SIG-M5 (cell line): ENCODE data around the gene HOXD10.

Source experiments
- DNase-seq: peaks from one replicate; lab custom pipeline; 2025; lab: John Stamatoyannopoulos, UW

HOXD10 gene

DNA sequence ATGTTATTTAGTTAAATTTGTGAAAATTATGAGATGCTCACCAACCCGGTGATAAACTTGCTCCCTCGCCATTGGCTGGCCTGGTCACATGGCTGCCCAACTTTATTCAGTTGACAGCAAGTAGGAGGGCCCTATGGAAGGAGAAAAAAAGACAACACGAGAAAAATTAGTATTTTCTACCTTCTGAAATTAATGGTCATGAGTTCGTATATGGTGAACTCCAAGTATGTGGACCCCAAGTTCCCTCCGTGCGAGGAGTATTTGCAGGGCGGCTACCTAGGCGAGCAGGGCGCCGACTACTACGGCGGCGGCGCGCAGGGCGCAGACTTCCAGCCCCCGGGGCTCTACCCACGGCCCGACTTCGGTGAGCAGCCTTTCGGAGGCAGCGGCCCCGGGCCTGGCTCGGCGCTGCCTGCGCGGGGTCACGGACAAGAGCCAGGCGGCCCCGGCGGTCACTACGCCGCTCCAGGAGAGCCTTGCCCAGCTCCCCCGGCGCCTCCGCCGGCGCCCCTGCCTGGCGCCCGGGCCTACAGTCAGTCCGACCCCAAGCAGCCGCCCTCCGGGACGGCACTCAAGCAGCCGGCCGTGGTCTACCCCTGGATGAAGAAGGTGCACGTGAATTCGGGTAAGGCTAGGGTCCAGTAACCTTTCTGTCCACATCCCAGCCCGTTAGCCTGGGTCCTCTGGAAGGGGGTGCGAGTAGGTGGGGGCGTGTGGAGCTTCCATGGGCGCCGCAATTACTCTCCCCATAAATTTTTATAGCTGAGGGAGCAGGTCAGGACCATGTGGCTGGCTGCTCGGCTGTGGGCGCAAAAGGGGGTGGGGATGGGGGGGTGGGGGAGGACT is 35.1 kb downstream of the HOXD10 start, which contains the start of gene HOXD4:
Gene HOXD4 (plus strand): TSS at position 109 of the 846 bp plus-strand sequence. CDS start 84 bp downstream, at position 193.
- no peak for DNase-seq

DNA sequence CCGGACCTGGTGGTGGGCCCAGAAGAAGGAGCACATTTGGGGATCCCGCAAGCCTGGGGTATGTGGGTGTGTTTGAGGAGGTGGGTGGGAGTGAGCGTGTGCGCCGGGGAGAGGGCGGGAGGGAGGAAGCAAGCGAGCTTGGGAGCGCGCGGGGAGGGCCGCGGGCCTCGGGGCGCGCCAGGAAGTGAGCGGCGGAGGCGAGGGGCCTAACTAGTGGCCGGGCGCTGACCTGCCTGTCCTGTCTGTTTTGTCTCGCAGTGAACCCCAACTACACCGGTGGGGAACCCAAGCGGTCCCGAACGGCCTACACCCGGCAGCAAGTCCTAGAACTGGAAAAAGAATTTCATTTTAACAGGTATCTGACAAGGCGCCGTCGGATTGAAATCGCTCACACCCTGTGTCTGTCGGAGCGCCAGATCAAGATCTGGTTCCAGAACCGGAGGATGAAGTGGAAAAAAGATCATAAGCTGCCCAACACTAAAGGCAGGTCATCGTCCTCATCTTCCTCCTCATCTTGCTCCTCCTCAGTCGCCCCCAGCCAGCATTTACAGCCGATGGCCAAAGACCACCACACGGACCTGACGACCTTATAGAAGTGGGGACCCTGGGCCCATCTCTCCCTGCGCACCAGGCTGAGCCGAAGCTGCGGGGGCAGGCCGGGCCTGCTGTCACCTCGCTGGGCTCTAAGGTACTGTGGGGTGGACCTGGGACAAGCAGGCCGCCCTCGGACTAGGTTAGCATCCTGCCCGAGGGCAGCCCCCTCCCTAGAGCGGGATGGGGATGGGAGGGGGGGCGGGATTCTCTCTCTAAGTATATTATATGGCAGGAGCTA is 36.0 kb downstream of the HOXD10 start:
- no peak for DNase-seq

DNA sequence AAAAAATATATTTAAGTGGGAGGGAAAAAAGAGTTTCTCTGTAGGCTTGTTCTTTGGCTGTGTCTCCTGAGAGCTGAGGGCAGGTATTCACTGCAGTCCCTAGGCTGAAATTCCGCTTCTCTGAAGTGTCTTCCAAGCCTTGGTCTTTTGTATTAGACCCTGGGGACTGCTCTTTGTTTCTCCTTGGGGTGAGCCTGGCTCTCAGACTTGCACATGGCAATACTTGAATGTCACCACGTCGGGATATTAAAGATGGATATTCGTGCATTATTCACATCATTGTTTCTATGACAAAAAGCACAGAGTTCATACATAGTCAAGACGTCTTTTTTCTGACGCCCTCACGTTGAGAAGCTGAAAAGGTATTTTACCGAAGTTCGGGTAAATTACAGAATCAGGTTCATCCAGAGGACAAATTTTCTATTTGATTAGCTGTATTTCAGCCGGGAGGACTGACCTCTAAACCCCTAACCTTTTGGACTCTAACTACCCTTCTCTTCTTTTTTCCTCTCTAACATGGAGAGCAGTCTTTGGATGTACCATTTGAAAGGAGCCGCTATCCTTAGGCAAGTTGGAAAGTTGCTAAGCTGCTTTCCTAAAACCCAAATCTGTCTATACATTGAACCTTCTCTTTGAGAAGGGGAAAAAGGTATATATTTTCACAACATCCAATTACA is 38.1 kb downstream of the HOXD10 start:
- DNase-seq = no peak

DNA sequence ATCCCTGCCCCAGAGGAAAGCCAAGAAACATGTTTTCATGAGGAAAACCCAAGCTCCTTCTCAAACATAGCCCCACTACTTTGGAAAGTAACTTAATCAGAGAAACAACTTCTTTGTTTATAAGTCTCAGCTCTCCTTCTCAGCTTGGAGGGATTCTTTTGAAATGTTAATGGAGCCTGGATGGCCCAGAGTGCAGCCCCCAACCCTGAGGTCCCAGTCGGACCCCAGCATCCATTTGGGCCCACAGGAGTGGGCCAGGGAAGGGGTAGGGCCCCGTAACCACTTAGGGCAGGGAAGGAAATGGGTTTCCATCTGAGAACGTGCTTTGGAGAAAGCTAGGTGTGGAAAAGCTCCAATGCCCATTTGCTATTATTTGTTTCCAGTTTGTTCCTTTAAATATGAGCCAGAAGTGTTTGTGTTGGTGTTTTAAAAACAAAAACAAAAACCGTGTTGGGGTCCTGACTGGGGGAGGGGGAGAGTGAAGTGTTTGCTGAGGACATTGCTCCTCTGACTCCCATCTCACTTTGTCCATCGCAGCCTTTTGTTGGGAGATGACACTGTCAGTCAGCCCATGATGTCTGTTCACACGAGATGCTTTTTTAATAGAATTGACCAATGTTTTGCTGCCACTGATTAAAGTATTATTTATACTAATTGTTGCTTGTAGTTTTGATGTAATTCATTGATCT is 38.9 kb downstream of the HOXD10 start:
- DNase-seq = no peak

DNA sequence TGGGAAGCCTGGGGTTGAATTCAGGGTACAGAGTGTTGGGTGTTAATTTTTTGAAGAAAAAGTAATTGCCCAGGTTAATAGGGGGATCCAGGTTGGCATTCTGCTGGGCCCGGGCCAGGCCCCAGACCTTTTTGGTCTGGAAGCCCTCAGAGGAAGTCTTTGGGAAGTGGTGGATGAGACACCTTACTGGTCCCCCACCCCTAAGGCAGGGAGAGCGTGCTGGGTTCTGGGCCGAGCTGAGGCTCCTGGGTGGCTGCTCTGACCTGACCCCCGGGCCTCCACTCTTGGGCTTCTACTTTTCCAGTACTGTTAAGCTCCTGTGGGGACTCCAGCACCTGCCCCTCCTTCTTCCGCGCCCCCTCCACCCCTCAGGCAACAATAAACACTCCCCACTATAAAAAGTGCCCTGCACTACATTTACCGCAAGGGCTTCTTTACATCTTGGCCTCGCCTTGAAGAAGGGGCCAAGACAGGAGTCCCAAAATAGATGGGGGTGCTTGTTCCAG is 39.8 kb downstream of the HOXD10 start:
- DNase-seq = no peak

DNA sequence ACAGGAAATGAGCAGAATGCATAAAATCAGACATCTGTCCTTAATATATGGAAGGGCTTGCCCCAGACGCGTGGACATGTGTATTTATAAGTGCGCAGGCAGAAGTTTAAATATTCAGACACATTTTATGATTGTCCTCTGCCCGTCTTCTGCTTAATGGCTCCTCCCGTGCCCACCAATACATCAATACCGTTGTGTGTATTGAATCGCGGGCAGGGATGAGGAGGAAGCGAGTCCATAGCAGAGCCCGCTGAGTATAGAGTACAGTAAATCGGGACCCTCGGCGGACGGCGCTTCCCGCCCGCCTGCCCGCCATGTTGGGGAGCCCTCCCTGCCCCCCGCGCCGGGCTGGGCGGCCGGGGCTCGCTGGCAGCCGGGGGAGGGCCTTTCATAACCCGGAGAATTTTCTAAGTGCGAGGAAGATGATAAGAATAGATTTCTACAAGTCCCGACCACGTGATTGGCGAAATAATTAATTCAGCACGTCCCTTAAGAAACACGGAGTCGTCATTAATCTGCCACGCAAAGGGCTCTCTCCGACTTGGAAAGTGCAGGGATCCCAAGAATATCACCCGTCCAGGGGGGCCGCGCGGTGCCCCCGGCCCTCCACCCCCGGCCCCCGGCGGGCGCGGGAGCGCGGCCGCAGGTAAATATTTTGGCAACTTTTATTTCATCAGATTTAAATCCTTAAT is 40.4 kb downstream of the HOXD10 start, which contains the start of gene HOXD3:
Gene HOXD3 (plus strand): TSS at position 501 of the 692 bp plus-strand sequence. CDS start 11,808 bp downstream, outside the sequence.
- no peak for DNase-seq

DNA sequence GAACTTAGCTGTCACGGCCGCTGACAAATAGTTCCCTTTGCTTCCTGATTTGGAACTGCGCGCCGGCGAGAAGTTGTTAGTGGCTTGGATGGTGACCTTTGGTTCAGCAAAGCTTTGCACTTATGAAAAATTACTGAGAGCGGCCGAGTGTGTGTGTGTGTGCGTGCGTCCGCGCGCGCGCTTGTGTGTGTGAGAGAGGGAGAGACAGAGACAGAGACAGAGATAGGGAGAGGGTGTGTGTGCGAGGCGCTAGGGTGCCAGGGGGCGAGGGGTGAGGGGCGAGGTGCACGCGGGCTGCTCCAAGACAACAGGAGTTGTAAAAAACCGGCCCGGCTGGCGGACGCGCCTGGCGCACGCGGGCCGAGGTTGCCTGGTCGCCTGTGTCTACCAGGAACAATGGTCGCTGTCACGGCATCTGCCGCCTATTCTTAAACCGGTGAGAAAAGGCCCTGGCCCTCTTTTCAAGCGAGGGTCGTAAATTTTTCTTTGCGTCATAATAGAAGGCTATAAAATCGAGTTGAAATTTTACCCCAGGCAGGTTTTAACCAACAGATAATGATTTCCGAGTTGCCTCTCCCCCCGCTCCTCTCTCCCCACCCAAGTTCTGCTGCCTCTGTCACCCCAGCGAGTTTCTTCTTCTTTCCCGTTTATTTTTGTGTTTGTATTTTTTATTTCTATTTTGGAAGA is 41.1 kb downstream of the HOXD10 start:
- no peak for DNase-seq

DNA sequence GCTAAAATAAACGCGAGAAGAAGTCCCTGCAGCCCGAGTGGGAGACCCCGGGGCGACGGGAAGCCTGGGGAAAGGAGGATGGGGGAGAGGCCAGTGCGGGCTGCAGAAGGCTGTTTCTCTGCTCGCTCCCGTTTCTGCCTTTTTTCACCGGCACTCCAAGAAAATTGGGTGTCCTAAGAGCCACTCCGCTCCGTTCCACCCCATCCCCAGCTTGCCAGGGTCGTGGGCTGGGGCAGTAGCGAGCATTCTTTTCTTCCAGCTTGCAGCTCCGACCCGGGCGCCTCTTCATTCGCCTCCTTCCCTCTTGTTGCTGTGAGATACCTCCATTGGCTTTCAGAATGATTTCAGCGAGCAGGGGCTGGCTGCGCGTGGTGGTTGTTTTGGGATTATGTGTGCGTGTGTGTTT is 41.6 kb downstream of the HOXD10 start:
- no peak for DNase-seq

DNA sequence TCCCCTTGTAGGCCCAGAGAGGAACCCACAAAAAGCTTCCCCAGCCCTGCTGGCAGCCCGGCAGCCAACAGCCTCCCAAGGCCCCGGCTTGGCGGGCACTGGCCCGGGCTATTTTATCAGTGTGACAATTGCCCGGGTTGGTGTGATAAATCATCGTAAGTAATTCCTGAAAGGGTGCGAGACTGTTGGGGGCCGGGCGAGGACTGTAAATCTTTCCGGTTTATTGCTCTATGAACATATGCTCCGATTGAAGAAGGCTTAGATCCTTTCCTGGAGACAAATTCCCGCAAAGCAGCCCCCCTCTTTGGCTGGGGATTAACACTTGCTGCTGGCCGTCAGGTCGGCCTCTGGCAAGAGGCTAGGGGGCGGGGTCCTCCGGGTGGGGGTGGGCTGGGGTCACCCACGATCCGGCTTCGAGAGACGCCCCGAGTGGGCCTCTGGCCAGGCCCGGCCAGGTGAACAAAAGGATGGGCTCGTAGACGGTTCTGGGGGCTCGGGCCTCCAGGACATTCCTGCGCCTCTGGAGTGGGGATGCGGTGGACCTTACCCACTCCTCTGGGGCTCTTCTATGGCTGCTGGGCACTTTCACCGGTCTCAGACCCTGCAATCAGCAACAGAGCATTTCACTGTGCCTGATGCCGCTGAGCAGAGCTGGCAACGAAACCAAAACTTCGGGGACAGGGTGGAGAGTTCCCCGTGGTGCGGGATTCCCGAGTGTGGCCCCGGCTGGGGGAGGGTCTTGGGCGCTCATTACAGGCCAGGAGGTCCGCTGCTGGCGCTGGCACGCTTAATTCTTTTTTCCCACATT is 42.5 kb downstream of the HOXD10 start:
- no peak for DNase-seq

DNA sequence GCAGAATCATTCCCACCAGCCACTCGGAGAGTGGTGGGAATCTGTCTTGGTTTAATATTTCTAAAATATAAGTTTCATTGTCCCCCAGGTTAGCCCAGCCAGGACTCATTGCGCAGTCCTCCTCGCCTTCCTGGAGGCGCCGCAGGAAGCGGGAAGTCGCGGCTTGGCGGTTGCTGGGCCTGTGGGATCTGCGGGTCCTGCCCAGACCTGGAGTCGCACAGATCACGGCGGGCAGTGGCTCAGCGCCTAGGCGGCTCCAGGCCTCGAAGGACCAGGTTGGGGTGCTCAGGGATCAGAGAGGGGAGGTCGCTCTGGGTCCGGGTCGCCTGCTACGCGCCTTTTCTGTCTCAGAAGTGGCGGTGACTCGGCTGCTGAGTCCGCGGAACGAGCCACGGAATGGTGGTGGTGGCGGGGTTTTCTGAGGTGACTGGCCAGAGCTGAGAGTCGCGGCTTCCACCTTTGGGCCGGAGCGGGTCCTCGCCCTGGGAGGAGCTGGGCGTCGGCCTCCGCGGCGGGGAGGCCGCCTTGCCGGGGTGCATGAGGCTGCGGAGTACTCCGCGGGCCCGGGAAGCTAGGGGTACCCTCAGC is 43.2 kb downstream of the HOXD10 start:
- DNase-seq = no peak

DNA sequence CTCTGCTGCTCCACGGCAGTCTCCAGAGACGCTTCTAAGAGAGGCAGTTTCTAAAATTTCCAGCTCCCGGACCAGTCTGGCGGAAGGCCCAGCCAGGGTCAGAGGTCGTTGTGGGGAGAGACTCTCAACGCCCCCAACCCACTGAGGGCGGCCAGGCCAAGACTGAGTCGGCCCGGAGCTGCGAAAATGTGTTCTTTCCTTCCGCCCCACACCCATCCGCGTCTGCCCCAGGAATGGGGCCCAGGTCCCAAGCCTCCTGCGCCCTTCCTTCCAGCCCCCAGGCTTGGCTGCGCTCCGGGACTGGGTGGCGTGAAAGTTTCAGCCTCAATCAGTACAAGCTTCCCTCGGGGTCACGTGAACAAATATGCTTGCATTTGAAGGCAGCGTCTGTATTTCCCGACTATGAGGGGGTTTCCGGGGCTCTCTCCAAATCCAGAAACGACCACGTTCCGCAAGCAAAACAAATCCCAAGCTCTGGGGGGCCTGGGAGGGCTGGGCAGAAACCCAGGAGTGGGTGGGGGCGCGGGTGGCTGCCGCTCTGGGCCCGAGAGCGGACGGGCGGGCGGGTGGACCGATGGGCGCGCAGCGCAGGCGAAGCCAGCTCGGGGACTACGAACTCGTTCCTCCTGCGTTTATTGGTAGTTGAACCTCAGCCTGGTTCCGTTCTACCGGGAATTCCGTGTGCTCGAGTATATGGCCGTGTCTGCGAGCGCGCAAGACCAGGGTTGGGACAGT is 43.8 kb downstream of the HOXD10 start:
- DNase-seq = no peak

DNA sequence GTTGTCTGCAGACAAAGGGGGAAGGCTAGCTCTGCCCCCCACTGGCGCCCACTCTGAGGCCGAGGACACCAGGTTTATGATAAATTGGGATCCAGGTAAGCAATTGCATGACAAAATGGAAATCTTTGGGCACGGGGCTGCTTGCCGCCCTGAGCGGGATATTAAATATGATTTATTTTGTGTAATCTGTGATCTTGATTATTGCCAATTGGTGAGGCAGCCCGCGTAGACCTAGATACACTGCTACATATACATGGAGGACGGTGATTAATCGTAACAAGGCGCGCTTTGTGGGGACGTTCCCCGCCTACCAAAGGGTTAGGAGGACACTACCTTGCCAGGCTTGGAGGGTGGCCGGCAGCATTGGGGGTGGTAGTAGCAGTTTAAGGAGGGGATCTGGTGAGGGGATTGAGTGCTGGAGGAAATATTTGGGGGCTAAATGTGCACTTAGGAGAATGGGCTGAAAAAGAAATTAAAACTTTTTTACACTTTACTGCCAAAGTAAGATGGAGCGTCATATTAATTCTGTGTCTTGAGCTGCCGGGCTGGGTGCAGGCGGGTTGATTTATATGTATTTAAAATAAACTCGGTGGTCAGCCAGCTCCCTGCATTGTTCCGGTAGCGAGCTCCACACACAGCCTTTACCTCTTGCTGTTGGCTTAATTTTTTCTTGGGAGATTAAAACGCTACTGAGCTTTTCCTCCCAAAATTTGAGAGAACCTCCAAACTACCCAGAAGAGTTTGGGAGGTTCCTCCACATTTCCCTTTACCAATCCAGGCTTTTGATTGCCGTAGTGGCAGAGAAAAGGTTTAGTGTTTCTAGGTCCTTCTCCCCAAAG is 44.6 kb downstream of the HOXD10 start:
- no peak for DNase-seq

DNA sequence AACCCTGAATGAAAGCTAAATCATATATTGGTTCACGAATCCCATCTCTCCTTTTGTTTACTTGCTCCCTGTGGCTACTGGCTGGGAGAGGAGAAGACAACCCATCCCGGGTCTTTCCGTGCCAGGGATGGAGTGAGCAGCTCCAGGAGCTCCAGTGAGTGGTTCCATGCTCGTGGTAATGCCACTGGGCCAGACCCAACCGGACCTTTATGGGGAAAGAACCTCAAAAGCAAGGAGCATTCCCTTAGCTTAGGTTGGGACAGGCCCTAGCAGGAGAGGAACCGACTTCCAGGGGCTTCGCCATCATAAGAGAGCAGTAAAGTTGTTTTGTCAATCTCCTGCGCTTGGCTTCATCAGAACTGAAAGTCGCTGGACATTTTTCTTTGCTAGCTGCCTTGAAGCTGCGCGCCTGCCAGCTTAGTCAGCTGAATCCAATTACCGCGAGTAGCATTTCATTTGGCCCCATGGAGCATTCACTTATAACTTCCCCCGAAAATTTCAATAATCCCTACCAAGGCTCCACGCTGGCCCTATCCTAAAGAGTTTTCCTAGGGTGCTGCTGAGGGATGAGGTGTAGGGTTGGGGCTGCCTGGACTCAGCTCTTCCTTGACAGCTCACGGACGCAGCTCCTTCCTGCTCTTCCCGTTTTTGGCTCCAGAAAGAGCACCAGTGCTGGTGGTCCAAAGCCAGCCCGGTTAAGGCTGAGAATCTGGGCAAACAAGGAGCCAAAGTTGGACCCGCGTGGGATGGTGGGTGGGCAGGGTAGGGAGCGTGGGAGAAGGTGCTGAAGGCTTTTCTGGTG is 45.4 kb downstream of the HOXD10 start:
- DNase-seq = no peak

DNA sequence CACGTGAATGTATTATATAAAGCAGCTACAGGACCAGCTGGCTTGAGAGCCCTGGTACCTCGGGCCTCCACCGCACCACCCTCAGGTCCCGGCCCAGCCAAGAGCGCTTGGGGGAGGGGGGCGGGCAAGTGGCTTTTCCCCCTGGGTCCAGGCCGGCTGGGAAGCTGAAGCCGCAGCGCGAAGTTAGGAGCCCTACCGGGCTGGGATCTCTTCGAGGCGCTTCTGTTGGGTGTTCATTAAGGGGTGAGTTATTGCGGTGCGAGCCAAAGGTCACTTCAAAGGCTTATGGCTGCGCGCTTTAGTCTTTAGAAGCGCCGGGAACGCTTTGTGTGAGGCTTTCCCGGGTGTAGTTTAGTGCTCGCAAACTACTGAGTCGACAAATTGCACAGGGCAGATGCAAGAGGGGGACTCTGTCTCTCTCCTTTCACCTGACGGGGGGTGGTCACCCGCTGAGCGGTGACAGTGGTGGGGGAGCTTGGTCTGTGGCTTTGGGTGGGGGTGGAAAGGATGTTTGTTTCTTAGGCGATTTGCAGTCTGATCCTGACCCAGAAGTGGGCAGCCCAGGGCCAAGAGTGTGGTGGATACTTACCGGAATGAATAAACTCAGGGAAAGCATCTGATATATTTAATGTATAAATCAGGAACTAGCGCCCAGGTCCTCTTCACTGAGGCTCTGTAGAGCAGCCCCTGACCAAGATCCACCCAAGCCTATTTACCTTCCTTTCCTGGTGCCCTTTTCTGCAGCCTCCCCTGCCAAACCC is 46.5 kb downstream of the HOXD10 start:
- no peak for DNase-seq

DNA sequence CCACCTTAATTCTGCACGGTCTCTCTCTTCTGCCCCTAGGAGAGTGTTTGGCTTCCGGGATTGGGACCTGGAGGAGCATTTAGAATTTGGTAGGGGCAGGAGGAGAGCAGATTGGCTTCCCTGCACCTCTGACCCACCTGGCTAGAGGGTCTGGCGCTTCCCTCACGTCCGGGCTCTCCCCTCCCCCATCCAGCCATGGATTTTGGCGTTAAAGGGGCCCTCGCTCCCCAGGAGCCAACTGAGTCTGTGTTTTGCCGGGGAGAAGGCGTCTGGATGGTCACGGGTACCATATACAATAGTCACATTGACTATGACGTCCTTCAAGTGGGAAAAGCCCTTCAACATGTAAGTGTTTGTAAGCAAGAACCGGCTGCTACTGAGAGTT is 47.1 kb downstream of the HOXD10 start:
- DNase-seq = no peak

DNA sequence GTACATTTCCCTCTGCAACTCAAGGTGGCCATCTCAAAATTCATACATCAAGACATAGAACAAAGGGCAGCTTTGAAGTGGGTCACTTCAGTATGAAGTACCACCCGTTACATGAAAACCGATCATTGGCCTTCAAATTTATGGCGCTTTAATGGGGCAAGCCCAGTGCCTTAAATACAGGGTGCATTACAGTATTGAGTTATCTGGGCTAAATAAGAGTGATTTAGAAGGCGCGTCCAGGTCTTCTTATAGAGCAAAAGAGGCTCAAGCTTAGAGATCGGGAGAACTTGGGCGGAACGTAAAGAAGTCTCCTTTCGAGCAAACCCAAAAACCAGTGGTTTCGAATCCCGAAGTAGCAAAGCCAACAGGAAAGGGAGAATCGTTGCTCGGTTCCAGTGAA is 47.6 kb downstream of the HOXD10 start:
- no peak for DNase-seq
